CD4-positive, alpha-beta T cell treated with Interleukin-6 for 4 hours (primary cell): ENCODE data around the gene MRPL53.
"Not testable (repeated sequence)": the region's sequence is repeated elsewhere in the genome, so short reads cannot be mapped to it uniquely, and the experiment has no call there.

Experiments
- DNase-seq: peaks from one replicate; pipeline ENCODE4 v3.0.0-alpha.2; 2020; ENCODE audit warnings: mixed read lengths

Gene MRPL53

DNA sequence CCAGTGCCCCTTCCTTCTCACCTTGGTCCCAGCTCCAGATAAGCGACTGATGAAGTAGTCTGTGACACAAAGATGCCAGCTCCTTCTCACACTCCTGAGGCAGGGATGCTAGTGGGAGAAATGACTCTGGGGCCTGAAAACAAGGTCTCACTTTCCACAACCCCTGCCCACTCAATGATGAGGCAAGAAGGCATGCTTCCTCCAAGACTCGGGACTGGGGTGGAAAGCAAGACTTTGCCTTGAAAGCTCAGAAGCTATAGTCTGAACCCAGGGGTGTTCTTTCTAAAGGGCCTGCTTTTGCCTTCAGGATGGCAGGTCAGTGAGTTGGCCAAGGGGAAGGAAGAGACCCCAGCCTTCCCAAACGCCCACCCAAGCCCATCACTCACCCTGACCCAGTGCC lies 9.0 kb upstream of the MRPL53 start:
- no peak for DNase-seq

DNA sequence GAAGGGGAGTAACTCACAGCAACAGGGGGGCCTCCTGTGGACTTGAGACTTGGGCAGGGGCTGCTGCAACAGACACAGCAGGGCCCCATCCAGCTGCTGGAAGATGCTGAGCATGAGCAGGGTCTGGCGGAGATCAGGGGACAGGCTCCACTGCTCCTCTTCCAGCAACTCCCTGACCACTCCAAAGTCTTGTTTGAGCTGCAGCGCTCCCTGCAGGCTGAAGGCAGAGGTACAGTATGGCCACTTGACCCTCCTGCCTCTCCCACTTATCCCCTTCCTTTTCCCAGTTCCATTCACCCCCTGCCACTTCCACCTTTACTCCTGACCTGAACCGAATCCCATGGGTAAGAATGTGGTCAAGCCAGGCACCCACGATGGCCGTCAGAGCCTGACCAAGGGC lies 2.4 kb upstream of the MRPL53 start:
- no peak for DNase-seq

GRCh38 chr2:74474481-74474880 lies 2.0 kb upstream of the MRPL53 start:
- DNase-seq, result no peak

DNA sequence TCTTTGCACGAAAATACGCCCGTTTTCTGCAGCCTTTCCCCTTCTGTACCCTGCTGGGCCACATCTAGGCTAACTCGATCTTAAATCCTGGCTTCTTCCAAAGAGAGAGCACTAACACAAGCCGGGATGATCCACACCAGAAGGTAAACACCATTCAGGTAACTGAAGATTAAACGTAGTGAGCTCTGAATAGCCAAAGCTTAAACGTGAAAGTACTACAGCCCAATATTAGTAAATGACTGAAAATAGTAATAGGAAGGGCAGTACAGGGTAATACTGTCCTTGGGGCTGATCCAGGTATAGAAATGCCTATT lies 422 bp upstream of the MRPL53 start:
- no peak for DNase-seq

- no peak for DNase-seq
These were observed 981 bp downstream of the MRPL53 start for GRCh38 chr2:74471332-74472065.

DNA sequence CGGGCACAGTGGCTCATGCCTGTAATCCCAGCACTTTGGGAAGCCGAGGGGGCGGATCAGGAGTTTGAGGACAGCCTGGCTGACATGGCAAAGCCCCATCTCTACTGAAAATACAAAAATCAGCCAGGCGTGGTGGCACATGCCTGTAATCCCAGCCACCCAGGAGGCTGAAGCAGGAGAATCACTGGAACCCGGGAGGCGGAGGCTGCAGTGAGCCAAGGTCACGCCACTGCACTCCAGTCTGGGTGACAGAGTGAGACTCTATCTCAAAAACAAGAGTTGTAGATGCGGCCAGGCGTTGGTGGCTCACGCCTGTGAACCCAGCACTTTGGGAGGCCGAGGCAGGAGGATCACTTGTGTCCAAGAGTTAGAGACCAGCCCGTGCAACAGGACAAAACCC lies 1.7 kb downstream of the MRPL53 start:
- DNase-seq, result not testable (repeated sequence)

DNA sequence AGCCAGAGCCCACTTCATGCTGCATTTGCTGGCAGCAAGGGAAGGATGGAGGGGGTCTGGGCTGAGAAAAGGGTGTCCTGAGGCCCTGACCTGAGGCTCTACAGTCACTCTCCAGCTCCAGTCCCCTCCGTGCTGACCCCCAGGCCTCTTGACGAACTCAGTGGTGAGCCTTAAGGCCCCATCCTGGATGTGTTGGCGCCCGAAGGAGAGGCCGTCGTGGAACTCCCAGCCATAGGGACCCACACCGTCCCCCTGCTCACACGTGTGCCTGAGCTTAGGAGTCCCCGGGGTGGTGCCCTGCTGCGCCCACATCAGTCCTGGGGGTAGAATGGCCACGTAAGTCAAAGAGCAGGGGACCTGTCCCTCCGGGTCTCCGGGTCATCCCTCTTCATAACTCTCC lies 8.1 kb downstream of the MRPL53 start:
- no peak for DNase-seq

DNA sequence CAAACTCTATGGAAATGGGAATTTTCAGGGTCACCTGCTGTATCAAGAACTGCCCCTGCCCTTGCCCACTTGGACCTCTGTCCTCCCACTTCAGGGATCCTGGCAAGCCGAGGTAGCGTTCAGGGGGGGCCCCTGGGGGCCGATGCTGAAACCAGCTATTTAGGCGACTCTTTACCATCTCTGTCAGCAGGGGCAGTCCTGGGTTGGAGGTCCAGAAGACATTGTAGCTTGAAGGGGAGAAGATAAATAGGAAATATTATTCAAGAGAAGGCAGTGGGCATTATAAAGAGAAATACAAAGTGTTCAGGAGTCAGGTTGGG lies 9.7 kb downstream of the MRPL53 start:
- DNase-seq, result no peak

GRCh38 chr2:74462054-74462785 lies 10.3 kb downstream of the MRPL53 start:
- no peak for DNase-seq

DNA sequence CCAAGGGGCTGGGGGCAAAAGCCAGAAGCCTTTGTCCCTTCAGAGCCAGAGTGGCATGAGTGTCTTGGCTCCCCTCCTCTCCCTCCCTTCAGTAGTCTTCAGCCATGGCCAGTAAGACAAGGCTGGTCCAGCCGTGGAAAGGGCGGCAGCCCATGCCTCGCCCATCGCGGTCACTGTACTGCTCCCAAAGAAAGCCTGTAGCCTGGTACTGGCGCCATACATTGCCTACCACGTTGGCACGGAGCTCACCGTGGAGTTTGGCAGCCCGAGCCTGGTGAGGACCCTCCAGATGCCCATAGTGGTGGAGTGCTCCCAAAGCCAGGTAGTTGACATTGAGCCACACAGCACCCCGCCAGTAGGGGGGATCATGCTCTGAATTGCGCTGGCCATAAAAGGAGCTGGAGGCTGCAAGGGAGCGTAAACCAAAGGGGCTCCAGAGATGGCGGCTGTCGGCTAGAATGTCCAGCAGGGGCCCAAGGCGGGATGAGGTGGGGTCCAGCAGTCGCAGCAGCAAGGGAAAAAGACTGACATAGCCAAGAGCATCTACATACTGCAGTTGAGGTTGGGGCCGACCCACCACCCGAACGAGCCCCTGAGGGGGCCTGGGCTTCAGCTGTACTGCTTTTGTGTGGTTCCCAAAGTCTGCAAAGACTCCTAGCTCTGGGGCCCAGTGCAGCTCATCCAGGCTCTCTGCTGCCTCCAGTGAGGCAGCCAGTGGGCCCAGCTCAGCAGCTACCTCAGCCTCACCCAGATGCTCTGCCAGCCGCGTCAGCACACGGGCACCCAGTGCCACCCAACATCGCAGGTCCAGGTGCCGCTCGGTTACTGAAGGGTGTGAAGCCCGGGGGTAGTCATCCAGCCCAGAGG lies 11.1 kb downstream of the MRPL53 start:
- no peak for DNase-seq

GRCh38 chr2:74460187-74460586 lies 12.3 kb downstream of the MRPL53 start:
- not testable (repeated sequence) for DNase-seq

- not testable (repeated sequence) for DNase-seq
These were observed 12.9 kb downstream of the MRPL53 start for GRCh38 chr2:74459503-74460118.

- DNase-seq, result no peak
These were observed 13.5 kb downstream of the MRPL53 start for GRCh38 chr2:74458938-74459363.

GRCh38 chr2:74458132-74458937 lies 14.1 kb downstream of the MRPL53 start, which contains the start of gene WBP1:
Gene WBP1, plus strand, starts transcription at chr2:74458438. Its CDS starts 165 bp downstream, at chr2:74458603.
- peak; percentile 99 for DNase-seq

DNA sequence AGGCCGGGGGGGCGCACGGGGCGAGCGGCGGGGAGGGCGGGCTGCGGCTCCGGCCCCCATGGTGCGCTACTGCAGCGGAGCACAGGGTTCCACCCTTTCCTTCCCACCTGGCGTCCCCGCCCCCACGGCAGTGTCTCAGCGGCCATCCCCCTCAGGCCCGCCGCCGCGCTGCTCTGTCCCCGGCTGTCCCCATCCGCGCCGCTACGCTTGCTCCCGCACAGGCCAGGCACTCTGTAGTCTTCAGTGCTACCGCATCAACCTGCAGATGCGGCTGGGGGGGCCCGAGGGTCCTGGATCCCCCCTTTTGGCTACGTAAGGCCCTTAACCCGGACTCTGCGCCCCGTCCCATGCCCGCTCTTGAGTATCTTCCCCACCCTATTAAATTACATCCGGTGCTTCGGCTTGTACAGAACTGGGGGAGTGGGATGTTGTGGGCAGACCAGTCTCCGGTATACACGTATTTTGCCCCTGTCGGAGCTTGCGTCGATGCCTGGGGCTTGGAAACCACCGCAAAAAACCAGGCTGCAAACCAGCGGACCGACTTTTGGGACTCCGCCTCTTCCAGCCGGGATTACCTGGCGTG lies 14.8 kb downstream of the MRPL53 start:
- peak; percentile 87 for DNase-seq

DNA sequence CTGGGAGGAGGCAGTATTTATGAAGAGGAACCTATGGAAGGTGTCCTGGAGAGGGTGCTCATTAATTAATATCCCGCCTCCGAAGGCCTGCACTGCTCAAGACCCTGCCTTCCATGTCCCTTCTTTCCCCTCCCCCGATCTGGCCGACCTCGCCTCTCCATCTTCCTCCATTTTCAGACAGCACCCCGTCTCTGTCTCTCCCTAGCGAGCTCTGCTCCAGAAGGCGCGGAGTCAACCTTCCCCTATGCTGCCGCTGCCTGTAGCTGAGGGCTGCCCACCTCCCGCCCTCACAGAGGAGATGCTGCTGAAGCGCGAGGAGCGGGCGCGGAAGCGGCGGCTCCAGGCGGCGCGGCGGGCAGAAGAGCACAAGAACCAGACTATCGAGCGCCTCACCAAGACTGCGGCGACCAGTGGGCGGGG lies 15.3 kb downstream of the MRPL53 start:
- DNase-seq, result no peak

GRCh38 chr2:74454654-74455511 lies 17.6 kb downstream of the MRPL53 start, which contains the start of gene INO80B:
Gene INO80B, plus strand, starts transcription at chr2:74455087. Its CDS starts 30 bp downstream, at chr2:74455117.
- peak; percentile 97 for DNase-seq

- no peak for DNase-seq
These were observed 21.8 kb downstream of the MRPL53 start for GRCh38 chr2:74450570-74451190.

GRCh38 chr2:74448771-74449170 lies 23.7 kb downstream of the MRPL53 start:
- no peak for DNase-seq
